ENCODE data around the gene CALB2. TPM values are rescaled to one million over a fixed set of nuclear protein-coding genes. Genes with fewer than 3 reads are reported as not detected.

Gene CALB2
- total RNA-seq, 2 experiments from 2014 or later, result not detected

- TF ChIP-seq CTCF (conservative IDR thresholded peaks at IDR 0.05; ENCODE audit: low read length) (no peak), EZH2phosphoT487 (IDR thresholded peaks at IDR 0.05; ENCODE audit: borderline replicate concordance, low read depth, low read length) (no peak)
- intact Hi-C loops (cut with micrococcal nuclease; ENCODE audit: unreplicated experiment), result no loop called here
- H3K4me3 ChIP-seq (ENCODE audit: low read depth, low read length, poor library complexity, severe bottlenecking), result no peak overlapping the region
- no peaks in the 10 kb centered on the region for H3K9me2 ChIP-seq (ENCODE audit: insufficient read depth, low read length)
- H3K9me3 ChIP-seq (ENCODE audit: low read length), result no peaks in the 10 kb centered on the region
- no peaks in the 10 kb centered on the region for H4K20me1 ChIP-seq (ENCODE audit: insufficient read depth, low read length)
- no peak overlapping the region for H3K27ac ChIP-seq (ENCODE audit: low read depth, low read length, poor library complexity, severe bottlenecking)
- H3K79me2 ChIP-seq (ENCODE audit: insufficient read depth, low read depth, low read length), result no peaks in the 10 kb centered on the region
- H3K4me1 ChIP-seq (ENCODE audit: insufficient read depth, low read length, poor library complexity, severe bottlenecking), result no peaks in the 10 kb centered on the region
- no peak for DNase-seq (ENCODE audit: low spot score)
- BruUV-seq (replicated peaks), result no TSS peak
- H2AFZ ChIP-seq (ENCODE audit: low read length), result no peak overlapping the region
- ChIA-PET CTCF (ENCODE audit: unreplicated experiment) (no interaction called here), POLR2A (no interaction called here)
- no peak overlapping the region for H3K4me2 ChIP-seq (ENCODE audit: low read length)
- no peaks in the 10 kb centered on the region for H3K36me3 ChIP-seq (ENCODE audit: insufficient read depth, low read length)
Measured at GRCh38 chr16:71376465-71377157, 18.1 kb downstream of the CALB2 start.

- Histone ChIP-seq H3K4me3 (ENCODE audit: low read depth, low read length, poor library complexity, severe bottlenecking) (no peak overlapping the region), H3K79me2 (ENCODE audit: insufficient read depth, low read depth, low read length) (no peaks in the 10 kb centered on the region), H3K4me2 (ENCODE audit: low read length) (no peak overlapping the region), H3K36me3 (ENCODE audit: insufficient read depth, low read length) (no peaks in the 10 kb centered on the region), H3K4me1 (ENCODE audit: insufficient read depth, low read length, poor library complexity, severe bottlenecking) (no peaks in the 10 kb centered on the region), H3K27ac (ENCODE audit: low read depth, low read length, poor library complexity, severe bottlenecking) (no peak overlapping the region), H3K9me3 (ENCODE audit: low read length) (no peaks in the 10 kb centered on the region), H2AFZ (ENCODE audit: low read length) (no peak overlapping the region), H4K20me1 (ENCODE audit: insufficient read depth, low read length) (no peaks in the 10 kb centered on the region; the same call in 1 of the 2 replicates), H3K9me2 (ENCODE audit: insufficient read depth, low read length) (no peaks in the 10 kb centered on the region)
- intact Hi-C loops (cut with micrococcal nuclease; ENCODE audit: unreplicated experiment), result no loop called here
- TF ChIP-seq EZH2phosphoT487 (IDR thresholded peaks at IDR 0.05; ENCODE audit: borderline replicate concordance, low read depth, low read length), result no peak
- TF ChIP-seq CTCF (conservative IDR thresholded peaks at IDR 0.05; ENCODE audit: low read length), result no peak
- no TSS peak for BruUV-seq (replicated peaks)
- POLR2A ChIA-PET, result no interaction called here
- no peak for DNase-seq (ENCODE audit: low spot score)
- CTCF ChIA-PET (ENCODE audit: unreplicated experiment), result no interaction called here
Measured at GRCh38 chr16:71379711-71380110, 21.2 kb downstream of the CALB2 start.

- Histone ChIP-seq H2AFZ (ENCODE audit: low read length) (no peak overlapping the region), H3K4me2 (ENCODE audit: low read length) (no peak overlapping the region), H4K20me1 (ENCODE audit: insufficient read depth, low read length) (no peaks in the 10 kb centered on the region; the same call in 1 of the 2 replicates), H3K9me2 (ENCODE audit: insufficient read depth, low read length) (no peaks in the 10 kb centered on the region), H3K4me1 (ENCODE audit: insufficient read depth, low read length, poor library complexity, severe bottlenecking) (no peaks in the 10 kb centered on the region), H3K9me3 (ENCODE audit: low read length) (no peaks in the 10 kb centered on the region), H3K79me2 (ENCODE audit: insufficient read depth, low read depth, low read length) (no peaks in the 10 kb centered on the region), H3K27ac (ENCODE audit: low read depth, low read length, poor library complexity, severe bottlenecking) (no peak overlapping the region), H3K4me3 (ENCODE audit: low read depth, low read length, poor library complexity, severe bottlenecking) (no peak overlapping the region), H3K36me3 (ENCODE audit: insufficient read depth, low read length) (no peaks in the 10 kb centered on the region)
- no TSS peak for BruUV-seq (replicated peaks)
- CTCF ChIA-PET (ENCODE audit: unreplicated experiment), result no interaction called here
- intact Hi-C loops (cut with micrococcal nuclease; ENCODE audit: unreplicated experiment), result no loop called here
- DNase-seq (ENCODE audit: low spot score), result no peak
- TF ChIP-seq CTCF (conservative IDR thresholded peaks at IDR 0.05; ENCODE audit: low read length), result no peak
- no peak for TF ChIP-seq EZH2phosphoT487 (IDR thresholded peaks at IDR 0.05; ENCODE audit: borderline replicate concordance, low read depth, low read length)
- POLR2A ChIA-PET, result interaction anchor here (0.7 kb wide), 1 partner anchor 9 kb away, joined by 6 read pairs; no protein-coding TSS in a partner anchor
Measured at GRCh38 chr16:71380831-71381230, 22.3 kb downstream of the CALB2 start.
